Natural killer cell (primary cell): ENCODE measurements around the gene CLN5. TPM values are rescaled to one million over a fixed set of nuclear protein-coding genes. Genes with fewer than 3 reads are reported as not detected.

Source experiments
- ATAC-seq, 3 donors: fragments of 150-1000 bp in 2 of 3; fragments of 200-7000 bp in 1 of 3; cut with Tn5 transposase; 1 replicate in 1 of 3; 2 replicates in 2 of 3; pipeline ENCODE4 v1.10.0; 2021; ENCODE audit warnings: mild to moderate bottlenecking in 2 of 3, moderate library complexity in 2 of 3
- DNase-seq, 2 donors: peaks; one replicate each; pipeline versions ENCODE4 v3.0.0 to v3.0.0-alpha.2; 2013 to 2021; ENCODE audit warnings: mixed read lengths in 1 of 2
- H3K27ac ChIP-seq: one replicate; pipeline ENCODE4 v1.5.1; 2013; ENCODE audit warnings: mild to moderate bottlenecking, low read length
- H3K27me3 ChIP-seq: one replicate; pipeline ENCODE4 v1.6.1; 2013; ENCODE audit warnings: low read length; ENCODE audit not compliant: control insufficient read depth, insufficient read depth
- H3K36me3 ChIP-seq: one replicate; pipeline ENCODE4 v1.6.1; 2013; ENCODE audit warnings: low read length; ENCODE audit not compliant: control insufficient read depth, insufficient read depth
- H3K4me1 ChIP-seq: one replicate; pipeline ENCODE4 v1.6.1; 2013; ENCODE audit warnings: low read length; ENCODE audit not compliant: control insufficient read depth, insufficient read depth
- H3K4me3 ChIP-seq: one replicate; pipeline ENCODE4 v1.5.1; 2013; ENCODE audit warnings: low read length
- H3K9me3 ChIP-seq: one replicate; pipeline ENCODE4 v1.6.1; 2013; ENCODE audit warnings: low read length; ENCODE audit not compliant: control insufficient read depth, insufficient read depth
- H3K27ac Mint-ChIP-seq, 2 donors: one replicate each; pipeline ENCODE4 v1.8.0; 2022; ENCODE audit warnings: mild to moderate bottlenecking in 2 of 2, mixed read lengths in 2 of 2, moderate library complexity in 1 of 2
- H3K27me3 Mint-ChIP-seq, 2 donors: one replicate each; pipeline ENCODE4 v1.8.0; 2022; ENCODE audit warnings: low read depth in 2 of 2, mixed read lengths in 2 of 2
- H3K36me3 Mint-ChIP-seq: one replicate; pipeline ENCODE4 v1.8.0; 2022; ENCODE audit warnings: mixed read lengths
- H3K4me1 Mint-ChIP-seq, 2 donors: one replicate each; pipeline ENCODE4 v1.8.0; 2022; ENCODE audit warnings: mixed read lengths in 2 of 2
- H3K4me3 Mint-ChIP-seq: one replicate; pipeline ENCODE4 v1.8.0; 2022; ENCODE audit warnings: mild to moderate bottlenecking, moderate library complexity, mixed read lengths
- H3K9me3 Mint-ChIP-seq, 2 donors: one replicate each; pipeline ENCODE4 v1.8.0; 2022; ENCODE audit warnings: mixed read lengths in 2 of 2
- CTCF ChIP-seq: fragments of 200-600 bp; IDR thresholded peaks from one replicate; pipeline ENCODE4 v1.8.0; 2022; ENCODE audit warnings: antibody characterized with exemption
- WGBS: methylation state at CpG from one replicate; pipeline ENCODE4 v1.1.7; 2013; ENCODE audit warnings: missing lambda C conversion rate; ENCODE audit not compliant: insufficient coverage; 5-methylcytosine and 5-hydroxymethylcytosine counted together
- intact Hi-C: fragments of 100-400 bp; cut with micrococcal nuclease; formaldehyde crosslinking; loops from one replicate; pipeline ENCODE4 v1.14.2; 2022
- total RNA-seq, 4 donors: library from RNA; stranded (reverse); fragments of 120-200 nt in 1 of 4; gene quantifications; one replicate each; pipeline versions ENCODE4 v1.2.3 to v1.2.4, GENCODE V29; 2013 to 2022

Gene CLN5
- total RNA-seq, 3 donors from 2014 or later (not counting 1 experiment from before 2014, with no cell fraction given) = 12.0 to 14.4 (median 13.9) TPM

- Mint-ChIP-seq H3K4me1 (peaks cover under 1 to 5% of the 10 kb centered on the region in 2 donors), H3K9me3 (no peaks in the 10 kb centered on the region), H3K36me3 (peaks cover 13% of the 10 kb centered on the region), H3K4me3 (no peak overlapping the region), H3K27ac (no peak overlapping the region), H3K27me3 (no peaks in the 10 kb centered on the region)
- DNase-seq (no peak), ATAC-seq (no peak)
- TF ChIP-seq CTCF = no peak
- intact Hi-C loops = no loop called here
- Histone ChIP-seq H3K36me3 (peaks cover 71% of the 10 kb centered on the region), H3K4me3 (no peak overlapping the region), H3K27ac (no peak overlapping the region), H3K27me3 (no peaks in the 10 kb centered on the region), H3K9me3 (no peaks in the 10 kb centered on the region), H3K4me1 (no peaks in the 10 kb centered on the region)
- WGBS = 72% methylated on average over 4 of the region's 4 CpGs
These were observed 56.8 kb downstream of the CLN5 start for GRCh38 chr13:77048681-77049080.

- no peaks in the 10 kb centered on the region for H3K4me1 ChIP-seq
- Mint-ChIP-seq H3K27ac (no peak overlapping the region), H3K9me3 (no peaks in the 10 kb centered on the region), H3K27me3 (no peaks in the 10 kb centered on the region), H3K36me3 (peaks cover 33% of the 10 kb centered on the region), H3K4me3 (no peak overlapping the region), H3K4me1 (peaks cover 0 to 6% of the 10 kb centered on the region in 2 donors)
- H3K27ac ChIP-seq = no peak overlapping the region
- H3K4me3 ChIP-seq = no peak overlapping the region
- ATAC-seq = no peak
- WGBS = 89% methylated on average over 4 of the region's 4 CpGs
- TF ChIP-seq CTCF = no peak
- intact Hi-C loops = no loop called here
- H3K36me3 ChIP-seq = peaks cover 88% of the 10 kb centered on the region
- no peaks in the 10 kb centered on the region for H3K9me3 ChIP-seq
- DNase-seq = no peak
- no peaks in the 10 kb centered on the region for H3K27me3 ChIP-seq
These were observed 61.3 kb downstream of the CLN5 start for GRCh38 chr13:77053192-77053591.

Other genes starting within 250 kb of the CLN5 start
- 1 to 10 TPM; 2.4 to 6.0 (median 4.8) TPM for gene KCTD12, start 105.7 kb upstream of the CLN5 start, total RNA-seq
- gene ACOD1, start 43.6 kb upstream of the CLN5 start, total RNA-seq = not detected
- gene FBXL3, start 35.1 kb downstream of the CLN5 start, total RNA-seq = 10 to 100 TPM; 57.1 to 61.9 (median 58.0) TPM